ENCODE results near the gene NFKBIL1.
A peak's percentile ranks its signal among the peaks of the same experiment; 100 is the strongest.

NFKBIL1 gene

GRCh38 chr6:31568537-31568961 lies 21.1 kb downstream of the NFKBIL1 start:
- H3K4me1 Mint-ChIP-seq: peaks cover 81% of the 10 kb centered on the region
- ATAC-seq: peak; percentile 88
- no peaks in the 10 kb centered on the region for H3K27me3 Mint-ChIP-seq
- peak overlapping the region; percentile 72 for H3K4me3 Mint-ChIP-seq
- H3K36me3 Mint-ChIP-seq: peaks cover 25% of the 10 kb centered on the region
- H3K9me3 Mint-ChIP-seq: no peaks in the 10 kb centered on the region
- peak overlapping the region; percentile 78 for H3K27ac Mint-ChIP-seq

- Mint-ChIP-seq H3K27ac (peak overlapping the region; percentile 78), H3K36me3 (peaks cover 14% of the 10 kb centered on the region), H3K4me1 (peaks cover 84% of the 10 kb centered on the region), H3K4me3 (peak overlapping the region; percentile 11), H3K27me3 (no peaks in the 10 kb centered on the region), H3K9me3 (no peaks in the 10 kb centered on the region)
- ATAC-seq: no peak
Measured at GRCh38 chr6:31569861-31570536, 22.6 kb downstream of the NFKBIL1 start.

GRCh38 chr6:31572041-31572911 lies 24.9 kb downstream of the NFKBIL1 start, which contains the start of gene LTA:
Gene LTA (plus strand): TSS chr6:31572289. CDS start chr6:31572743, 454 bp downstream.
- peak; percentile 66 for ATAC-seq
- Mint-ChIP-seq H3K27ac (peak within 1 kb of the TSS; percentile 92), H3K9me3 (no peaks in the 10 kb centered on the region), H3K36me3 (peaks cover 24% of the 10 kb centered on the region), H3K27me3 (no peaks in the 10 kb centered on the region), H3K4me1 (peaks cover 95% of the 10 kb centered on the region), H3K4me3 (peak within 1 kb of the TSS; percentile 90)

GRCh38 chr6:31573239-31574105 lies 26.1 kb downstream of the NFKBIL1 start:
- Mint-ChIP-seq H3K36me3 (peaks cover 28% of the 10 kb centered on the region), H3K27me3 (no peaks in the 10 kb centered on the region), H3K27ac (peak overlapping the region; percentile 92), H3K4me1 (peaks cover 89% of the 10 kb centered on the region), H3K4me3 (peak overlapping the region; percentile 90), H3K9me3 (no peaks in the 10 kb centered on the region)
- no peak for ATAC-seq

- Mint-ChIP-seq H3K9me3 (no peaks in the 10 kb centered on the region), H3K27me3 (no peaks in the 10 kb centered on the region), H3K36me3 (peaks cover 35% of the 10 kb centered on the region), H3K27ac (peak overlapping the region; percentile 92), H3K4me1 (peaks cover 89% of the 10 kb centered on the region), H3K4me3 (peak overlapping the region; percentile 90)
- peak; percentile 46 for ATAC-seq
Measured at GRCh38 chr6:31574106-31575061, 27.0 kb downstream of the NFKBIL1 start.

- peak; percentile 59 for ATAC-seq
- Mint-ChIP-seq H3K27me3 (no peaks in the 10 kb centered on the region), H3K36me3 (peaks cover 35% of the 10 kb centered on the region), H3K9me3 (no peaks in the 10 kb centered on the region), H3K4me3 (peak within 1 kb of the TSS; percentile 90), H3K4me1 (peaks cover 90% of the 10 kb centered on the region), H3K27ac (peak within 1 kb of the TSS; percentile 92)
Measured at GRCh38 chr6:31575335-31575901, 28.0 kb downstream of the NFKBIL1 start, which contains the start of gene TNF. Gene TNF (plus strand): TSS chr6:31575565. CDS start chr6:31575742, 177 bp downstream.

- ATAC-seq: no peak
- Mint-ChIP-seq H3K4me3 (peak overlapping the region; percentile 90), H3K27ac (peak overlapping the region; percentile 92), H3K36me3 (peaks cover 40% of the 10 kb centered on the region), H3K9me3 (no peaks in the 10 kb centered on the region), H3K4me1 (peaks cover 85% of the 10 kb centered on the region), H3K27me3 (no peaks in the 10 kb centered on the region)
Measured at GRCh38 chr6:31575952-31576685, 28.7 kb downstream of the NFKBIL1 start.

GRCh38 chr6:31576897-31577578 lies 29.6 kb downstream of the NFKBIL1 start:
- Mint-ChIP-seq H3K9me3 (no peaks in the 10 kb centered on the region), H3K4me1 (peaks cover 83% of the 10 kb centered on the region), H3K4me3 (peak overlapping the region; percentile 90), H3K27ac (peak overlapping the region; percentile 92), H3K27me3 (no peaks in the 10 kb centered on the region), H3K36me3 (peaks cover 46% of the 10 kb centered on the region)
- ATAC-seq: no peak

- H3K4me1 Mint-ChIP-seq: peaks cover 83% of the 10 kb centered on the region
- ATAC-seq: no peak
- H3K9me3 Mint-ChIP-seq: no peaks in the 10 kb centered on the region
- H3K27me3 Mint-ChIP-seq: no peaks in the 10 kb centered on the region
- H3K36me3 Mint-ChIP-seq: peaks cover 46% of the 10 kb centered on the region
- H3K4me3 Mint-ChIP-seq: peak overlapping the region; percentile 90
- H3K27ac Mint-ChIP-seq: peak overlapping the region; percentile 92
Measured at GRCh38 chr6:31577579-31577966, 30.2 kb downstream of the NFKBIL1 start.

GRCh38 chr6:31578184-31579118 lies 31.0 kb downstream of the NFKBIL1 start:
- Mint-ChIP-seq H3K4me3 (peak overlapping the region; percentile 92), H3K36me3 (peaks cover 43% of the 10 kb centered on the region), H3K4me1 (peaks cover 81% of the 10 kb centered on the region), H3K9me3 (no peaks in the 10 kb centered on the region), H3K27ac (peak overlapping the region; percentile 96), H3K27me3 (no peaks in the 10 kb centered on the region)
- no peak for ATAC-seq

- Mint-ChIP-seq H3K27me3 (no peaks in the 10 kb centered on the region), H3K9me3 (no peaks in the 10 kb centered on the region), H3K27ac (peak overlapping the region; percentile 96), H3K4me1 (peaks cover 74% of the 10 kb centered on the region), H3K36me3 (peaks cover 41% of the 10 kb centered on the region), H3K4me3 (peak overlapping the region; percentile 92)
- no peak for ATAC-seq
Measured at GRCh38 chr6:31579119-31579505, 31.7 kb downstream of the NFKBIL1 start.

All from stimulated activated memory B cell treated with anti-CD40 and anti-IgM and Interleukin-4, amounts not matched to agents 10 μg/mL and 1 μg/mL and 100 μg/mL, for 72 hours (primary cell).